ENCODE measurements around the gene KCNK16.

KCNK16 gene

GRCh38 chr6:39273406-39273821 lies 49.1 kb downstream of the KCNK16 start:
- no peak for DNase-seq

DNA sequence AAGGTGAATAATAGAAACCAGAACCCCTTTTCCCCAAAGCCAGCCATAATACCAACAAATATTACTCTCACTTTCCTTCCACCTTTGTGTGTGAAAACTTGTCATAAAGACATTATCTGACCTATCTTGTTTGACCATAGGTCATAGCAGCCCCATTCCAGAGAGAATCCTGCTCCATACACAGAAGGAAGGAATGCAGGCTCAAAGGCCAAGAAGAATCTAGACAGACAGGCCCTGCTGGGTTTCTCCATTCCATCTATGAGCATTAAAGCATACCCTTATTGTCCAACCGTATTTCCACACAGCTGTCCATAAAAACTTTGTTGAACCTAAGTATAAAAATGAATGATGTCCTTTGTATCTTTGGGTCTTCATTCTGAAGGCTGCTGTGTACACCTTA lies 52.5 kb downstream of the KCNK16 start:
- DNase-seq = no peak

DNA sequence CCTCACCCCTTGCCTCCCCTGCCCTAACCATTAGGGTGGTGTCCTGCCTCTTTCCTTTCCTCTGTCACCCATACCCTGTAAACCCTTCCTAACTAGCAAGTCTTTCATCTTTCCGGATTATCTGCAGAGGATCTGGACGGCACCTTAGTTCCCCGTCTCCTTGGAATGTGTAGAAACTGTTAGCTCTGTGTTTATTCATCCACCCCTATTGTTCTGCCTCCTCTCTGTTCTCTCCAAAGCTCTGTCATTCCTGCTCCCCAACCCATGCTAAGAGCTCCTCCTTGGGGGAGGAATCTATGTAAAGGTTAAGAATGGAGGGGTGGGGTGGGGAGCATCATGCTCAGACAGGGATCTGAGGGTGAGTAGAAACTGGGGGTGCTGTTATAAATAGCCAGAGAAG lies 53.8 kb downstream of the KCNK16 start:
- DNase-seq = no peak

DNA sequence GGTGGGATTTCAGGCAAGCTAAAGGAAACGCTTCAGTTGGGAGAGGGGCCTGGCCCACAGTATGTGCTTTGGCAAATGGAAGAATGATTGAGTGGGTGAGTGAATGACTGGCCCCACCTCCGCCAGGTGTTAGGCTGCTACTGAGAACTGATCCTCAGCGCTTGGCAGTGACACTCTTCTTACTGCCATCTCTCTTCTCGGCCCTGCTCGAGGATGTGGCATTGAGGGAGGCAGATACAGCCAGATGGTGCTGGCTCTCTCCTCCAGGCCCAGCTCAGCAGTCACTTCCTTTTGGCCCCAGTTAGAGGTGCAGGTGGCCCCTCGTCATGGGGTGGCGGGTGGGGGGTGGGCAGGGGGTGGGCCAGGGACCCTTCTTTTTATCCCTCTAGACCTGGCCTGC lies 54.3 kb downstream of the KCNK16 start:
- DNase-seq = peak; percentile 88

GRCh38 chr6:39266782-39267355 lies 55.6 kb downstream of the KCNK16 start:
- no peak for DNase-seq

DNA sequence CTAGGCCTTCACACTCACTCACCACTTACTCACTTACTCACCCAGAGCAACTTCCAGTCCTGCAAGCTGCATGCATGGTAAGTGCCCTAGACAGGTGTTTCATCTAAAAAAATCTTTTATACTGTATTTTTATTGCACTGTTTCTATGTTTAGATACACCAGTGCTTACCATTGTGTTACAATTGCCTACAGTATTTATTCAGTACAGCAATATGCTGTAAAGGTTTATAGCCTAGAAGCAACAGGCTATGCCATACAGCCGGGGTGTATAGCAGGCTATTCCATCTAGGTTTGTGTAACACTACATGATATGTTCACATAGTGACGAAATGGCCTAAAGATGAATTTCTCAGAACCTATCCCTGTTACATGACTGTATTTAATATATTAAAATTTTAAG lies 56.1 kb downstream of the KCNK16 start:
- peak; percentile 25 for DNase-seq

All from NCI-H510A (cell line).